Psoas muscle (tissue), 8 donors: Measurements from ENCODE around the gene MYO9A. TPM values are rescaled to one million over a fixed set of nuclear protein-coding genes. Genes with fewer than 3 reads are reported as not detected.

Source experiments
- ATAC-seq, 4 donors: fragments of 200-7000 bp; cut with Tn5 transposase; one replicate each; pipeline ENCODE4 v1.9.1; 2020; ENCODE audit warnings: moderate library complexity in 3 of 4, mild to moderate bottlenecking in 2 of 4
- DNase-seq, 2 donors: peaks; one replicate each; pipeline ENCODE4 v3.0.0-alpha.2; 2020
- H3K27ac ChIP-seq: fragments of 200-600 bp; one replicate; pipeline ENCODE4 v1.8.0; 2022
- H3K27me3 ChIP-seq, 3 donors: fragments of 200-600 bp in 1 of 3; one replicate each; pipeline versions ENCODE4 v1.6.1 to v1.8.0; 2013 to 2022; ENCODE audit warnings: low read length in 2 of 3, mild to moderate bottlenecking in 2 of 3, moderate library complexity in 1 of 3; ENCODE audit not compliant: insufficient read depth in 3 of 3
- H3K36me3 ChIP-seq, 2 donors: fragments of 200-600 bp in 1 of 2; one replicate each; pipeline versions ENCODE4 v1.6.1 to v1.8.0; 2013 to 2022; ENCODE audit warnings: low read depth in 1 of 2, mild to moderate bottlenecking in 1 of 2, moderate library complexity in 1 of 2; ENCODE audit not compliant: insufficient read depth in 1 of 2
- H3K4me1 ChIP-seq: fragments of 200-600 bp; one replicate; pipeline ENCODE4 v1.8.0; 2022
- H3K4me3 ChIP-seq: fragments of 200-600 bp; one replicate; pipeline ENCODE4 v1.8.0; 2022; ENCODE audit warnings: mild to moderate bottlenecking
- H3K9me3 ChIP-seq: fragments of 200-600 bp; one replicate; pipeline ENCODE4 v1.8.0; 2022
- WGBS, 3 donors: extraction: QIAGEN DNeasy Blood & Tissue Kit; methylation state at CpG; one replicate each; pipeline versions ENCODE4 v1.1.6 to v1.1.7; 2013; 5-methylcytosine and 5-hydroxymethylcytosine counted together
- intact Hi-C, 2 donors: fragments of 100-400 bp; cut with DNase I; formaldehyde crosslinking; loops; one replicate each; pipeline versions ENCODE4 v1.11.0 to v1.14.2; 2022
- polyA plus RNA-seq, 3 donors: library from polyadenylated mRNA; stranded (reverse); fragments of 200-250 nt; gene quantifications; one replicate each; pipeline ENCODE4 v1.2.3, GENCODE V29; 2013
- total RNA-seq, 4 donors: library from RNA; stranded (reverse); fragmentation: NEBNext Ultra II Directional in 2 of 4; extraction: Animal tissue kit (Norgen Biotek cat#: 25700) in 2 of 4; gene quantifications; one replicate each; pipeline versions ENCODE4 v1.2.1 to v1.2.4, GENCODE V29; 2021 to 2023
- TF ChIP-seq, protein P1 (sequence below): fragments of 200-600 bp; IDR thresholded peaks from one replicate; pipeline ENCODE4 v1.8.0; 2022; ENCODE audit warnings: antibody characterized with exemption
- donor health status: healthy with polysubstance abuse.
- donor health status: DM: no; HTN: no; CAD: no; lungs with moderate emphysema.
- donor health status: Bipolar disorder and iron deficiency.
- donor health status: healthy.
- donor health status: DM: yes; HTN: yes; CAD: no.
- donor health status: DM: no; HTN: no; CAD: no.
- donor health status: DM: no; HTN: no; CAD: no.
- donor health status: DM: yes; HTN: yes; CAD: no.

The MYO9A gene
- total and polyA plus RNA-seq, 7 donors = 3.4 to 28.4 (median 23.0) TPM

- TF ChIP-seq, protein P1, sequence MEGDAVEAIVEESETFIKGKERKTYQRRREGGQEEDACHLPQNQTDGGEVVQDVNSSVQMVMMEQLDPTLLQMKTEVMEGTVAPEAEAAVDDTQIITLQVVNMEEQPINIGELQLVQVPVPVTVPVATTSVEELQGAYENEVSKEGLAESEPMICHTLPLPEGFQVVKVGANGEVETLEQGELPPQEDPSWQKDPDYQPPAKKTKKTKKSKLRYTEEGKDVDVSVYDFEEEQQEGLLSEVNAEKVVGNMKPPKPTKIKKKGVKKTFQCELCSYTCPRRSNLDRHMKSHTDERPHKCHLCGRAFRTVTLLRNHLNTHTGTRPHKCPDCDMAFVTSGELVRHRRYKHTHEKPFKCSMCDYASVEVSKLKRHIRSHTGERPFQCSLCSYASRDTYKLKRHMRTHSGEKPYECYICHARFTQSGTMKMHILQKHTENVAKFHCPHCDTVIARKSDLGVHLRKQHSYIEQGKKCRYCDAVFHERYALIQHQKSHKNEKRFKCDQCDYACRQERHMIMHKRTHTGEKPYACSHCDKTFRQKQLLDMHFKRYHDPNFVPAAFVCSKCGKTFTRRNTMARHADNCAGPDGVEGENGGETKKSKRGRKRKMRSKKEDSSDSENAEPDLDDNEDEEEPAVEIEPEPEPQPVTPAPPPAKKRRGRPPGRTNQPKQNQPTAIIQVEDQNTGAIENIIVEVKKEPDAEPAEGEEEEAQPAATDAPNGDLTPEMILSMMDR = no peak
- DNase-seq (no peak), ATAC-seq (no peak)
- Histone ChIP-seq H3K4me1 (no peaks in the 10 kb centered on the region), H3K9me3 (peaks cover 41% of the 10 kb centered on the region), H3K36me3 (peaks cover 3 to 20% of the 10 kb centered on the region in 2 donors), H3K27ac (no peak overlapping the region), H3K27me3 (no peaks in the 10 kb centered on the region), H3K4me3 (no peak overlapping the region)
- 89 to 94% (median 91%) methylated on average over 1 of the region's 1 CpG for WGBS, 3 donors
- intact Hi-C loops = no loop called here
Measured at GRCh38 chr15:71820127-71820526, 297.8 kb downstream of the MYO9A start.

- Histone ChIP-seq H3K36me3 (peaks cover 3 to 5% of the 10 kb centered on the region in 2 donors), H3K4me3 (no peak overlapping the region), H3K9me3 (peaks cover 28% of the 10 kb centered on the region), H3K27ac (no peak overlapping the region), H3K4me1 (no peaks in the 10 kb centered on the region), H3K27me3 (no peaks in the 10 kb centered on the region)
- TF ChIP-seq, protein P1 = no peak
- DNase-seq = no peak
- WGBS, 3 donors = 93 to 98% (median 96%) methylated on average over 13 of the region's 13 CpGs
- no peak for ATAC-seq
- intact Hi-C loops = no loop called here
Measured at GRCh38 chr15:71817351-71817750, 300.6 kb downstream of the MYO9A start.

DNA sequence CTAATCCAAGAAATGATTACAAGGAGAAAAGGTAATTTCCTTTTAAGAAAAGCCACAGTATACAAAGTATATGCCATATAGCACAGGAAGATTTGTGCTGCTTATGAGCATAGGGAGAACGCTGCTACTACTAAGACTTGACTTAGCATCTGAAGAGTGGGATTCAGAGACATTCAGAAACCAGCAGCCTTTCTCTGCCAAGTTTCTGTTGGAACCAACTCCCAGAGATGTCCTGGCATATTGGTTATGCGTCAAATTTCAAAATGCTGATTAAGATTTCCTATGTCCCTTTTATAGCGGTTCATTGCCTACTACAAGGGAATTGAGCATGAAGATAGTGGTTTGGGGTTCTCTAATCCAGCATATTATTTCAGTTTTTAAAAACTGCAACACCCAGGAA lies 302.6 kb downstream of the MYO9A start:
- Histone ChIP-seq H3K36me3 (no peaks in the 10 kb centered on the region), H3K9me3 (peaks cover 11% of the 10 kb centered on the region), H3K4me3 (no peak overlapping the region), H3K27ac (no peak overlapping the region), H3K4me1 (no peaks in the 10 kb centered on the region), H3K27me3 (no peaks in the 10 kb centered on the region)
- 57 to 79% (median 69%) methylated on average over 3 of the region's 3 CpGs for WGBS, 3 donors
- TF ChIP-seq, protein P1 = no peak
- intact Hi-C loops = no loop called here
- no peak for DNase-seq
- no peak for ATAC-seq

GRCh38 chr15:71813723-71814470 lies 304.1 kb downstream of the MYO9A start:
- intact Hi-C loops = no loop called here
- TF ChIP-seq, protein P1 = no peak
- Histone ChIP-seq H3K4me3 (no peak overlapping the region), H3K27me3 (no peaks in the 10 kb centered on the region), H3K27ac (no peak overlapping the region), H3K36me3 (no peaks in the 10 kb centered on the region), H3K4me1 (no peaks in the 10 kb centered on the region), H3K9me3 (no peaks in the 10 kb centered on the region)
- ATAC-seq (peak in 3 of 4 donors; percentile 11 to 17 (median 12)), DNase-seq (no peak)
- WGBS, 3 donors = 77 to 86% (median 84%) methylated on average over 8 to 9 of the region's 9 CpGs
